ENCODE results near the gene LIMCH1.
"Not testable (repeated sequence)": the region's sequence is repeated elsewhere in the genome, so short reads cannot be mapped to it uniquely, and the experiment has no call there.

LIMCH1 gene, protein sequence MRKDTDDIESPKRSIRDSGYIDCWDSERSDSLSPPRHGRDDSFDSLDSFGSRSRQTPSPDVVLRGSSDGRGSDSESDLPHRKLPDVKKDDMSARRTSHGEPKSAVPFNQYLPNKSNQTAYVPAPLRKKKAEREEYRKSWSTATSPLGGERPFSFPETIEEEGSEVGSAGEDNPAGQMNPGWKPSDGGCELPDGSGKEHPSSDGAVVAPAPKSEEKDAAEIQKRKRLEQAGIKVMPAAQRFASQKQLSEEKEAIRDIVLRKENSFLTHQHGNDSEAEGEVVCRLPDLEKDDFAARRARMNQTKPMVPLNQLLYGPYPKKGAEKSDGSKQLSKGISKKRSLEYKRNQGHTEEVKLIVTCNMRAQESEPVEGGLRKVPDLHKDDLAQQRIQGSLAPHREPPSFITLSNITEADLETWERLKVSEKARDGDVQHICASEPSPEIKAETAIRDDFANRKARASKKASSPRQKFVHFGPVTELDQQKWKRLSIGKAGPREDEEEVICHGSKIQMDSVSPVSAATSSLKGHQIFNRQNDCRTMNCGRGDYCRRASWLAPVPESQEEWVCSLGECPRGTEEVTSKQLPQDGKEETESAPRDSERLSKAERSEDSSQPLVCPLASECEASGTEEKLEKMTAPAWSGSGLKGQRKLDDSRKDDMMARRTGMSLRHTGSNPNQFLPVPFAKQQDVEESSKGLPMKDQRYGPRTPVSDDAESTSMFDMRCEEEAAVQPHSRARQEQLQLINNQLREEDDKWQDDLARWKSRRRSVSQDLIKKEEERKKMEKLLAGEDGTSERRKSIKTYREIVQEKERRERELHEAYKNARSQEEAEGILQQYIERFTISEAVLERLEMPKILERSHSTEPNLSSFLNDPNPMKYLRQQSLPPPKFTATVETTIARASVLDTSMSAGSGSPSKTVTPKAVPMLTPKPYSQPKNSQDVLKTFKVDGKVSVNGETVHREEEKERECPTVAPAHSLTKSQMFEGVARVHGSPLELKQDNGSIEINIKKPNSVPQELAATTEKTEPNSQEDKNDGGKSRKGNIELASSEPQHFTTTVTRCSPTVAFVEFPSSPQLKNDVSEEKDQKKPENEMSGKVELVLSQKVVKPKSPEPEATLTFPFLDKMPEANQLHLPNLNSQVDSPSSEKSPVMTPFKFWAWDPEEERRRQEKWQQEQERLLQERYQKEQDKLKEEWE (N-terminal part only)

DNA sequence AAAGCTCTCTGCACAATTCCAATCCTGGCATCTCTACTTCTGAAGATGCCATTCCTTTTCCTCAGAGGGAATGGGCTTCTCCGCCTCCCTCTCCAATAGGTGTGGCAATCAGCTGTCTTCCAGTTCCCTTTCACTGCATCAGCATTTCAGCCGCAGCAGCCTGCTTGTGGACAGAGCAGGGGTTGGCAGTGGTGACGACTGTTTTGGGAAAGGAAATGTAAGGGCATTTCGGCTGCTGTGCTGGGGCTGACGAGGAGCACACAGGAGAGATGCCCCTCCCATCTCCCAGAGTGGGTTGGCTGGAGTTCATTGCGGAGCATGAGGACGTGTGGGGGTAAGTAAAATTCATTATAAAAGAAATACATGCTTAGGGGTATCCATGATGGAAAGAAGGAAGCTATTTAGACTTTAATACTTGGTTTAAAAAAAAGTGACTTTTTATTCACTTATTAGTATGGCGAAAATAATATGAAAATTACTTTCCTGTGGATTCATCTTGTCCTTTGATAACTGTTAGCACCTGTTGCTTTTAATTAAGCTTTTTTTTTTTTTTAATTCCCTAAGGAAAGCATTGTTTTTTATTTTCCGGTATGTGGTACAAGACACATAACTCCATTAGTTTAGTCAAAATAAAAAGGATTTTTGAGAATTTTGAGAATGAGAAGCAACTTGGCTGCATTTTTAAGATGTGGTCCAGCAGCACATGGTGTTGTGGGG lies at the start of gene LIMCH1:
Gene LIMCH1 (plus strand): TSS at position 141 of the 717 bp plus-strand sequence. CDS start 67,839 bp downstream, outside the sequence.
- no peak for DNase-seq

DNA sequence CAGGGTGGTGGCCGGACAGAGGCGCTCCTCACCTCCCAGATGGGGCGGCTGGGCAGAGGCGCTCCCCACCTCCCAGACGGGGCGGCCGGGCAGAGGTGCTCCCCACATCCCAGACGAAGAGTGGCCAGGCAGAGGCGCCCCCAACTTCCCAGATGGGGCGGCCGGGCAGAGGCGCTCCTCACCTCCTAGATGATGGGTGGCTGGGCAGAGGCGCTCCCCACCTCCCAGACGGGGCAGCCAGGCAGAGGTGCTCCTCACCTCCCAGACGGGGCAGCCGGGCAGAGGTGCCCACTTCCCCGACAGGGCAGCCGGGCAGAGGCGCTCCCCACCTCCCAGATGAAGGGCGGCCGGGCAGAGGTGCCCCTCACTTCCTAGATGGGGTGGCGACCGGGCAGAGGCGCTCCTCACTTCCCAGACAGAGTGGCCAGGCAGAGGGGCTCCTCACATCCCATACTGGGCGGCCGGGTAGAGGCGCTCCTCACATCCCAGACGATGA lies 46.8 kb upstream of the LIMCH1 start:
- DNase-seq: not testable (repeated sequence)

GRCh38 chr4:41496977-41497376 lies 41.0 kb upstream of the LIMCH1 start:
- DNase-seq: no peak

- DNase-seq: no peak
These were observed 39.8 kb upstream of the LIMCH1 start for GRCh38 chr4:41498177-41498576.

DNA sequence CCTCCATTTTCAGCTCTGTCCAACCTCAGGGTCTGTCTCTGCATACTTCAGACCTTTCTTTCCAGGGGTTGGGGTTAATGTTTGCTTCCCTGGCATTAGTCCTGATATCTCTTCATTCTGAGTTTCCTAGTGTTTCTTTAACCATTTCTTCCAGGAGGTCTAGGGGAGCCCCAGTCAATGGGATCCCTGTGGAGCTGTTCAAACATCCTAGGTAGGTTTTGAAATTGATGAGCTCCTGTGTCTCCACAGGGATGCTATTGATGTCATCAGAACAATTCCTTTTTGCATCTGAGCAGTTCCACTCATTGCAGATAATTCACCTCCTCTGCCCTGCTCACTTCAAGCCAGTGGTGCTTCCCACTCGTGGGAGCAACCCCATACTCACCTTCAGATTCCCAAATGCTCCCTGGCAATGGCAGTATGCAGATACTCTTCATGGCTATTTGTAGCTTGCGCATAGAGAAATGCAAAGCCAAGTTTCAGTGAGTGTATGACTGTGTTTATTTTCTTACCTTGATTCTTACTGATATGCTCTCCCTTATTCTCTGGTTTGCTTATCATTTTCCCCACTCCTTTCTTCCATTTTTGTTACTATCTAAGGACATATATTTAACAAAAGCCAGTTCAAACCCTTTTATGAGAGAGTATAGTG lies 33.7 kb upstream of the LIMCH1 start:
- no peak for DNase-seq

DNA sequence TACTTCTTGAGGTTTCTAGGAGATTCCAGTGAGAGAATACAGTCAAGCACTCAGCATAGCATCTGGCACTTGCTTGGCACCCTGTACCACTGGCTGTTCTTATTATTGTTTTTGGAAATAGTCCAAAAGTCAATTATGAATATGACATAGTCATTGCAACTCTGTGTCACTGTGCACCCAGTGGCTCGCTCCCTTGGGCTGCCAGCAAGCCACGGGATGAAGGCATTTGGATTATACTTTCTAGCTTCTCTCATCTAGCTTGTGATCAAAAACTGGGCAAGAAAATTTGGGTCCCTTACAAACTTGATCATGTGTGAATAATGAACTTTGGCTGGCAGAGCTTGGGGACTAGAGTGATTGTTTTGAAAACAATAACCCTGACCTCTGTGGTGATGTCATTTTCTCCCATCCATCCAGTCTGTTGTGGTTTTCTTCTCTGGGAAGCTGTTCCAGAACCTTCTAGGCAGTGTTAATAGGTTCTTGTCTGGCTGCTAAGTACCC lies 32.7 kb upstream of the LIMCH1 start:
- DNase-seq: no peak

DNA sequence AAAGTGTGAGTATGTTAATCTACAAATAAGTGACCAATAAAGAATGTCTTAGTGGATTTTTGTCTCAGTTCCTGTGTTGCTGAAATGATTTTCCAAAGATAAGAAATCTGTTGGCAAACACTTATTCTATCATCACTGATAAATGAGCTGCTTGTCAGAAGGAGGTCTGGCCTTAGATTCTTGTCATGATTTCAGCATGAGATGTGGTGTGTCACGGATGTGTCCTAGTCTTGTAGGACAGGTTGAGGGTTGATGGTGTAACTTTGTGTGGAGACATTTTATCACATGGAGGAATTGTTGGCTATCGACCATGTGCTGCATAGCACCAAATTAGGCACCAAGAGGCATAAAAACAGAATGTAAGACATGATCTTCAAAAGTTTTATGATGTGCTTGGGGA lies 31.8 kb upstream of the LIMCH1 start:
- DNase-seq: no peak

GRCh38 chr4:41507291-41507947 lies 30.5 kb upstream of the LIMCH1 start:
- DNase-seq: no peak

DNA sequence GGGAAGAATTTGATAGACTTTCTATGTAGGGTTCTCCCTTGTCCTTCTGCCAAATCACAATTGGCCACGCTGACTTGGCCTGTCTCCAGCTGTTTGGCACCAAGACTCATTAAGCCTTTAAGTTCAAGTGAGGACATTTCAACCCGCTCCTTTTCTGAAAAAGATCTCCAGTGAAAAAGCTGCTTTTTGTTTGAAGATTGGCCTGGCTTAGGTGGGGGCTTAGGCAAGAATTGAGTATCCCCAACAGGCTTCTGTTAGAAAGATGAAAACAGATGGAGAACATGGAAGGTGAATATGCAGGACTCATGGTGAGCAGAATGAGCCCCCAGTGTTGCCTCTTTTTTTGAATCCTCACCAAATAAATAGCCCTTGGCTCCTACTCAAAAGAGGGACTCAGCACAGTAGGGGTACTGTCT lies 28.5 kb upstream of the LIMCH1 start:
- DNase-seq: no peak

DNA sequence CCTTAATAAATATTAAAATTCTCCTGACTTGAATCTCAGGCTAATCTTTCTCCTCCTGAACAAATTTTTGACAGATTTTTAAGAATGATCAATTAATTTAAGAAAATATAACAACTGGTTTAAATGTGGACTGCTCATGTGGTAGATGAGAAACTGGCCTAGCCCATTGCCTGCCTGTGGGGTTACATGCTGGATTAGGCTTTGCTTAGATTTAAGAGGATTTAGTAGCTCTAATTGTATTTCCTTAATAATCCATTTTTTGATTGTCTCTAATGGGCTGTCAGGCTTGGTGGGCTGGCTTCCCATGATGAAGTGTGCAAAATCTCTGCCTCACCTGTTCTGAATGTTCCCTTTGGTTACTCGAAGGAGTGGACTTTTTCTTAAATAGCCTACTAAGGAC lies 27.8 kb upstream of the LIMCH1 start:
- no peak for DNase-seq

DNA sequence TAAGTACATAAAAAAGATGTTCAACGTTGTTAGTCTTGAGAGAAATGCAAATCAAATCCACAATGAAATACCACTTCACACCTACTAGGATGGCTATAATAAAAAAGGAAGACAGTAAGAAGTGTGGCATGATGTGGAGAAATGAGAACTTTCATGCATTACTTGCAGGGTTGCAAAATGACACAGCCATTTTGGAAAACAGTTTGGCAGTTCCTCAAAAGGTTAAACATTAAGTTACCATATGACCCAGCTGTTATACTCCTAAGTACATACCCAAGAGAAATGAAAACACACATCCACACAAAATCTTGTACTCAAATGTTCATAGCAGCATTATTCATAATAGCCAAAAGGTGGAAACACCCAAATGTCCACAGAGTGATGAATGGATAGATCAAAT lies 25.8 kb upstream of the LIMCH1 start:
- no peak for DNase-seq

DNA sequence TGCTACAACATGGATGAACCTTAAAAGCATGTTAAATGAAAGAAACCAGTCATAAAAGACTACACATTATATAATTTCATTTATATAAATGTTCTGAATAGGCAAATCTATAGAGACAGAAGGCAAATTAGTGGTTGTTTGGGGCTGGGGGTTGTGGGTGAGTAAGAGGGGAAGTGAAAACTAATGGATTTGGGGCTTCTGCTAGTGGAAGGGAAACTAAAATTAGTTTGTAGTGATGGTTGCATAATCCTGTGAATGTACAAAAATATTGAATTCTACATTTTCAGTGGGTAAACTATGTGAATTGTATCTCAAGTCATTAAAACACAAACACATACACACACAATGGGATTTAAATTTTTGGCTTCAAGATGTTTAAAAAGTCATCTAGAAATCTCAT lies 25.4 kb upstream of the LIMCH1 start:
- no peak for DNase-seq

- no peak for DNase-seq
These were observed 23.8 kb upstream of the LIMCH1 start for GRCh38 chr4:41514169-41514568.

- no peak for DNase-seq
These were observed 23.0 kb upstream of the LIMCH1 start for GRCh38 chr4:41514766-41515481.

DNA sequence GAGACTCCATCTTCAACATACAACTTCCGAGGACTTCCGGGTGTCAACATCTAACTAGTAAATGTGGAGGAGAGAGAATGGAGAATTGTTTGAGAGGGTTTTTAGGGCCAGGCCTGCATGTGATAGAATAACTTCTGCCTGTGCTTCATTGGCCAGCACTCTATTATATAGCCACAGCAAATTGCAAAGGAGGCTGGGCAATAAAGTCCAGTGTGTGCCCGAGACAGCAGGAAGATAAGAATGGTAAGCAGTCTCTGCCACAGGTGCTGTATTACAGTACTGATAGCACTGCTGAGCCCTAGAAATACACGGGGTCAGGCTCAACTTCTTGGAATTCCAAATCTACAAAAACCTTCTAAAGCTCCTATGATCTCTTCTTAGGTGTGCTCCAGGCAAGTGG lies 20.8 kb upstream of the LIMCH1 start:
- no peak for DNase-seq

DNA sequence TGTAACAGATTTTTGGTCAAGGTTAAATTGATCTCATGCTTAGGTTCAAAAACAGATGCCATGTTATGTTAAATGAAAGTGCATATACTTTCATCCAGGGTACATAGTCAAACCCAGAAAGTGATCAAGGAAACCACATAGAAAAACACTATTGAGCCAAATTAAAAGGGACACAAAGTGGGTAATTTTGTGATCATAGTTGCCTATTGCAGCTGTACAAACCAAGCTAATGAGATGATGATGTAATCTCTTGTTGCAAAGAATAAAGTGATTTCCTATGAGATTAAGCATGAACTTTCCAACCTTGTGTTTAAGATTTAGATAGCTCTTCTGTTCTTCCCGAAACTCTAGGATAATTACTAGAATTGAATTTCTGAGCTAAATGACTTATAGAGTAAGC lies 20.2 kb upstream of the LIMCH1 start:
- DNase-seq: no peak

- no peak for DNase-seq
These were observed 13.5 kb upstream of the LIMCH1 start for GRCh38 chr4:41524425-41524824.

GRCh38 chr4:41525129-41525528 lies 12.8 kb upstream of the LIMCH1 start:
- DNase-seq: no peak

DNA sequence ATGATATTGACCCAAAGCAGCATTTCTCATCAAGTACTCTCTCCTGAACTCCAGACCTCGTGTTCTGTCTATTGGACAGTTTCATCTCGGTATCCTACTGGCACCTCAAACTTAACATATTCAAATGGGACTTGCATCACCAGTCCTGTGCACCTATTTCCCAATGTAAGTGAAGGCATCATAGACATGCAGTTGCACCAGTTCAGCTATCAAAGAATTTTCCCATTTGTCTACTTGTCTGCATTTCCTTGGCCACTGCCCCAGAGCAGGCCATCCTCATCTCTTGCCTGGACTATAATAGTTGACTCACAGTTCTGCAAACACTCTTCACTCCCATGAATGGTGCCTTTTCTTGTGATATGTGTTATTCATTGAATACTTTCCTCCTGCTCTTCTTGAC lies 11.3 kb upstream of the LIMCH1 start:
- DNase-seq: no peak

DNA sequence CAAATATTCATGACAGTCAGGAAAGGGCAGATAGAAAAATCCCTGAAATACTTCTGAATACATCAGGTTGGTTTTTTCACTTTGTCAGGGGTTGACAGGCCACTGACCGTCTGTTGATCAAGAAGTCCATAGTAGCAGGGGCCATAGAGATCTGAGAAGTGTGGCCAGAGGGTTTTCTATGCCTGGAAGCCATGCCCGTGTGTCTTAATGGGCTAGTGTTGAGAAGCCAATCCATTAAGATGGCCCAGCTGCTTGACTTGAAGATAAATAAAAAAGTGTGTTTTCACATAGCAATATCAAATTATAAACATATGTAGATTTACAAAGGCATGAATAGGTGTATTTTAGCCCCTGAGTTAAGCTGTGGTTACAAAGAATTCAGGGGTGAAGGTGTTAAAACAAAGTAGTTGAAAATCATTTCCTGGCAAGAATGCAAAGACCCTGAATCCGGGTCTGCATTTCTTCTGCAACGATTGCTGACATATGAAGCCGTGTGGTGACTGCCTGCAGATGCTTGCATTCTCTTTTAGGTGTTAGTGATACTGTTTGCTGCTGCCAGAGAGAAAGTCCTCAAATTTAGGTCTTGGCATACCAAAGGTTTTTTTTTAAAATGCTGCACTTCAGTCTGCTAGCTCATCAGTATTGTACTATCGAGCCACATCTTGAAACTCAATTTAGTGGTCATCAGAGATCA lies 9.3 kb upstream of the LIMCH1 start:
- DNase-seq: no peak

Measured in AML-193 (cell line).